CD14-positive monocyte (primary cell): ENCODE measurements around the gene PRICKLE1. TPM values are rescaled to one million over a fixed set of nuclear protein-coding genes. Genes with fewer than 3 reads are reported as not detected.
A peak's percentile ranks its signal among the peaks of the same experiment; 100 is the strongest.

Experiments
- DNase-seq, 3 donors: peaks; one replicate each; pipeline ENCODE4 v3.0.0-alpha.2; 2011 to 2022
- H2AFZ ChIP-seq: 2 replicates; pipeline ENCODE4 v1.6.0; 2012; ENCODE audit warnings: mild to moderate bottlenecking, low read depth, low read length, inconsistent platforms; ENCODE audit not compliant: insufficient read depth, poor library complexity, severe bottlenecking
- H3K27ac ChIP-seq, 2 donors: 1 replicate in 1 of 2; 2 replicates in 1 of 2; pipeline ENCODE4 v1.5.1; 2012 to 2013; ENCODE audit warnings: low read length in 2 of 2, control low read depth in 1 of 2, inconsistent platforms in 1 of 2, low read depth in 1 of 2, mild to moderate bottlenecking in 1 of 2
- H3K27me3 ChIP-seq, 2 donors: one replicate each; pipeline versions ENCODE4 v1.6.0 to v1.6.1; 2011 to 2013; ENCODE audit warnings: low read length in 2 of 2; ENCODE audit not compliant: control insufficient read depth in 2 of 2, insufficient read depth in 2 of 2
- H3K36me3 ChIP-seq, 2 donors: replicated peaks in 1 of 2; 1 replicate in 1 of 2; 2 replicates in 1 of 2; pipeline versions ENCODE4 v1.5.1 to v1.6.1; 2012 to 2013; ENCODE audit warnings: low read length in 2 of 2, control low read depth in 1 of 2, inconsistent platforms in 1 of 2, mild to moderate bottlenecking in 1 of 2; ENCODE audit not compliant: insufficient read depth in 2 of 2, control insufficient read depth in 1 of 2
- H3K4me1 ChIP-seq, 2 donors: 1 replicate in 1 of 2; 2 replicates in 1 of 2; pipeline versions ENCODE4 v1.5.1 to v1.6.1; 2012 to 2013; ENCODE audit warnings: low read length in 2 of 2, control low read depth in 1 of 2, inconsistent platforms in 1 of 2, mild to moderate bottlenecking in 1 of 2, moderate library complexity in 1 of 2; ENCODE audit not compliant: insufficient read depth in 2 of 2, control insufficient read depth in 1 of 2
- H3K4me2 ChIP-seq: replicated peaks from 2 replicates; pipeline ENCODE3; 2012; ENCODE audit warnings: low read length, moderate library complexity, mild to moderate bottlenecking; ENCODE audit not compliant: poor library complexity, severe bottlenecking; ENCODE audit errors: extremely low read depth
- H3K4me3 ChIP-seq, 3 experiments: fragments of 200-600 bp in 1 of 3; sonication (generic) in 1 of 3; replicated peaks in 1 of 3; 1 replicate in 2 of 3; 2 replicates in 1 of 3; pipeline ENCODE4 v1.5.1; 2011 to 2013; ENCODE audit warnings: low read length in 3 of 3, mild to moderate bottlenecking in 3 of 3, control low read depth in 2 of 3, low read depth in 2 of 3, inconsistent platforms in 1 of 3, moderate library complexity in 1 of 3
- H3K79me2 ChIP-seq: 2 replicates; pipeline ENCODE4 v1.6.0; 2012; ENCODE audit warnings: mild to moderate bottlenecking, control low read depth, inconsistent platforms, low read length, moderate library complexity; ENCODE audit not compliant: insufficient read depth
- H3K9ac ChIP-seq: 2 replicates; pipeline ENCODE4 v1.6.0; 2017; ENCODE audit warnings: low read length, mild to moderate bottlenecking; ENCODE audit not compliant: insufficient read depth, poor library complexity, severe bottlenecking
- H3K9me3 ChIP-seq, 2 donors: replicated peaks in 1 of 2; 1 replicate in 1 of 2; 2 replicates in 1 of 2; pipeline versions ENCODE4 v1.5.1 to v1.6.1; 2012 to 2013; ENCODE audit warnings: low read length in 2 of 2, control low read depth in 1 of 2; ENCODE audit not compliant: control insufficient read depth in 1 of 2, insufficient read depth in 1 of 2
- H4K20me1 ChIP-seq: 2 replicates; pipeline ENCODE4 v1.6.0; 2012; ENCODE audit warnings: mild to moderate bottlenecking, low read length, control low read depth, moderate library complexity; ENCODE audit not compliant: insufficient read depth
- H3K27ac Mint-ChIP-seq, 7 donors: one replicate each; pipeline ENCODE4 v1.8.0; 2020; ENCODE audit warnings: mild to moderate bottlenecking in 7 of 7, mixed read lengths in 7 of 7, moderate library complexity in 6 of 7, inconsistent platforms in 2 of 7
- H3K27me3 Mint-ChIP-seq, 3 donors: one replicate each; pipeline ENCODE4 v1.8.0; 2021 to 2022; ENCODE audit warnings: low read depth in 3 of 3, mild to moderate bottlenecking in 3 of 3, mixed read lengths in 3 of 3, moderate library complexity in 3 of 3, inconsistent platforms in 1 of 3
- H3K36me3 Mint-ChIP-seq, 2 donors: one replicate each; pipeline ENCODE4 v1.8.0; 2020; ENCODE audit warnings: mixed read lengths in 2 of 2, inconsistent platforms in 1 of 2, mild to moderate bottlenecking in 1 of 2
- H3K4me1 Mint-ChIP-seq: one replicate; pipeline ENCODE4 v1.8.0; 2020; ENCODE audit warnings: mild to moderate bottlenecking, mixed read lengths
- H3K4me3 Mint-ChIP-seq, 2 donors: one replicate each; pipeline ENCODE4 v1.8.0; 2020; ENCODE audit warnings: mild to moderate bottlenecking in 2 of 2, mixed read lengths in 2 of 2, moderate library complexity in 1 of 2
- H3K9me3 Mint-ChIP-seq, 7 donors: one replicate each; pipeline ENCODE4 v1.8.0; 2020 to 2022; ENCODE audit warnings: mixed read lengths in 7 of 7, mild to moderate bottlenecking in 6 of 7, moderate library complexity in 6 of 7, inconsistent platforms in 2 of 7
- WGBS: methylation state at CpG from one replicate; pipeline ENCODE4 v1.1.5; 2013; ENCODE audit warnings: missing lambda C conversion rate; ENCODE audit not compliant: insufficient coverage; 5-methylcytosine and 5-hydroxymethylcytosine counted together
- intact Hi-C, 2 donors: fragments of 100-400 bp; cut with micrococcal nuclease; formaldehyde crosslinking; loops; one replicate each; pipeline versions ENCODE4 v1.15.0 to v1.15.1; 2023
- polyA plus RNA-seq, 3 donors: library from polyadenylated mRNA; depleted of rRNA in 1 of 3; unstranded in 2 of 3; stranded (reverse) in 1 of 3; fragments of 300-500 nt in 2 of 3; fragments of >200 nt in 1 of 3; fragmentation: Illumina TruSeq in 2 of 3; gene quantifications; 1 replicate in 2 of 3; 2 replicates in 1 of 3; pipeline ENCODE4 v1.2.3, GENCODE V29; 2012 to 2021
- TF ChIP-seq, protein P1 (sequence below): fragments of 200-600 bp; IDR thresholded peaks from one replicate; pipeline ENCODE4 v1.8.0; 2022; ENCODE audit warnings: antibody characterized with exemption, mild to moderate bottlenecking

The PRICKLE1 gene
- polyA plus RNA-seq, 3 donors = 1.3 to 5.1 (median 2.6) TPM

DNA sequence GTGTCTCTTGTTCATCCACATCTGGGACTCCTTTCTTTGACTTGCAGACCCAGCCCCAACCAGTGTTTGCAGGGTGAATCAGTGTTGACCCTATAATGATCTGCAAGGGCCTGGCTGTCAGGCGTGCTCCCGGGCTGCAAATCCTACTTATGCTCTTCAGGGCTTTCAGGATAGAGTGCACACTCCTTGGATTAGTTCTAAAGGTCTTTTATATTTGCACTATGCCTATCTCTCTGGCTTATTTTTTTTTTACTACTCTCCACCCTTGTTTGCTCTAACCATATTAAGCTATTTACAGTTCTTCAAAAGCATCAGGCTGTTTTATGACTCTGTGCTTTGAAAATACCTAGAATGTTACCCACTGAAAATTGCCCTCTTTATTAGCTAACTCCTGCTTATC, 4.3 kb upstream of the PRICKLE1 start:
- intact Hi-C loops = no loop called here
- Histone ChIP-seq H3K4me3 (no peak overlapping the region), H4K20me1 (no peaks in the 10 kb centered on the region), H3K27ac (no peak overlapping the region), H3K36me3 (no peaks in the 10 kb centered on the region), H2AFZ (no peak overlapping the region), H3K4me2 (no peak overlapping the region), H3K9me3 (no peaks in the 10 kb centered on the region), H3K4me1 (peaks cover 14 to 18% of the 10 kb centered on the region in 2 donors), H3K27me3 (peaks cover 24 to 51% of the 10 kb centered on the region in 2 donors), H3K9ac (no peak overlapping the region), H3K79me2 (no peaks in the 10 kb centered on the region)
- Mint-ChIP-seq H3K4me3 (peak overlapping the region in 1 of 2 donors; percentile 13), H3K9me3 (peaks cover 0 to 12% (median 3%) of the 10 kb centered on the region in 7 donors), H3K36me3 (peaks cover 2 to 5% of the 10 kb centered on the region in 2 donors), H3K27me3 (peaks cover 44 to 53% (median 48%) of the 10 kb centered on the region in 3 donors), H3K4me1 (peaks cover 15% of the 10 kb centered on the region), H3K27ac (no peak overlapping the region)
- TF ChIP-seq, protein P1, sequence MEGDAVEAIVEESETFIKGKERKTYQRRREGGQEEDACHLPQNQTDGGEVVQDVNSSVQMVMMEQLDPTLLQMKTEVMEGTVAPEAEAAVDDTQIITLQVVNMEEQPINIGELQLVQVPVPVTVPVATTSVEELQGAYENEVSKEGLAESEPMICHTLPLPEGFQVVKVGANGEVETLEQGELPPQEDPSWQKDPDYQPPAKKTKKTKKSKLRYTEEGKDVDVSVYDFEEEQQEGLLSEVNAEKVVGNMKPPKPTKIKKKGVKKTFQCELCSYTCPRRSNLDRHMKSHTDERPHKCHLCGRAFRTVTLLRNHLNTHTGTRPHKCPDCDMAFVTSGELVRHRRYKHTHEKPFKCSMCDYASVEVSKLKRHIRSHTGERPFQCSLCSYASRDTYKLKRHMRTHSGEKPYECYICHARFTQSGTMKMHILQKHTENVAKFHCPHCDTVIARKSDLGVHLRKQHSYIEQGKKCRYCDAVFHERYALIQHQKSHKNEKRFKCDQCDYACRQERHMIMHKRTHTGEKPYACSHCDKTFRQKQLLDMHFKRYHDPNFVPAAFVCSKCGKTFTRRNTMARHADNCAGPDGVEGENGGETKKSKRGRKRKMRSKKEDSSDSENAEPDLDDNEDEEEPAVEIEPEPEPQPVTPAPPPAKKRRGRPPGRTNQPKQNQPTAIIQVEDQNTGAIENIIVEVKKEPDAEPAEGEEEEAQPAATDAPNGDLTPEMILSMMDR = no peak
- no CpG with 5 or more reads among the region's 2 CpGs for WGBS
- no peak for DNase-seq

DNA sequence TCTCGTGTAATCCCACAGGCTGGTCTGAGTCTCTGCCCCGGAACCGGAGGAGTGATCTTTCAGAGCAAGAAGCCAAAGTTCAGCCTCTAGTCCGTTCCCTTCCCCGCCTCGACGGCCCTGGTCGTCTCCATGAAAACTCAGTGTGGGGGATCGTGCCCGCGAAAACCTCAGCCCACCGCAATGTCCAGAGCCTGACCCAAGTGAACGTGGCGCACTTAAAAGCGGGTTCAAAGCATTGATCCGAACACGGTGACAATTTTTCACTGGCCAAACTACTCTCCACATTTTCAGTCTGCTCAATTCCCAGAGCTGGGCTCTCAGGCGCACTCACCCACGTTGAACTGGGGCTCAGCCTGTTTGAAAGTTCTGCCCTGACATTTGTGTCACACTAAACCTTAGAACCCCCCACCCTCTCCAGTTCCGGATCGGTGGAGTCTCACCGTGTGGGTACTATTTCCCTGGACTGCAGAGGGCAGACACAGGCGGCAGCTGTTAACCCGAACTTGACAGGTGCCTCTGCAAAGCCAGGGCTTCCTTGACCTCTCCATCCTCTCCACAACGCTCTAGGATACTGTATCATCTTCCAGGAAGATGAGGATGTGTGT, 886 bp upstream of the PRICKLE1 start:
- Mint-ChIP-seq H3K9me3 (peaks cover 0 to 15% (median 3%) of the 10 kb centered on the region in 7 donors), H3K27ac (peak overlapping the region in 1 of 7 donors; percentile 72), H3K27me3 (peaks cover 55 to 71% (median 64%) of the 10 kb centered on the region in 3 donors), H3K36me3 (peaks cover 6% of the 10 kb centered on the region in 2 donors), H3K4me1 (peaks cover 34% of the 10 kb centered on the region), H3K4me3 (peak overlapping the region; percentile 84 to 93)
- intact Hi-C loops = no loop called here
- Histone ChIP-seq H3K27ac (no peak overlapping the region), H3K4me2 (peak overlapping the region; percentile 95), H3K4me3 (peak overlapping the region; percentile 41 to 84 (median 47)), H3K27me3 (peaks cover 41 to 74% of the 10 kb centered on the region in 2 donors), H3K79me2 (no peaks in the 10 kb centered on the region), H3K9me3 (no peaks in the 10 kb centered on the region), H2AFZ (peak overlapping the region; percentile 80), H4K20me1 (peaks cover 3% of the 10 kb centered on the region), H3K9ac (peak overlapping the region; percentile 48), H3K36me3 (no peaks in the 10 kb centered on the region), H3K4me1 (peaks cover 25 to 41% of the 10 kb centered on the region in 2 donors)
- TF ChIP-seq, protein P1 = no peak
- under 1% methylated on average over 24 of the region's 25 CpGs for WGBS
- DNase-seq = peak in 1 of 3 donors; percentile 7
